ENCODE data around the gene CFAP65.

The CFAP65 gene

GRCh38 chr2:219024059-219024458, 17.3 kb downstream of the CFAP65 start:
- no peak for TF ChIP-seq NFRKB (IDR thresholded peaks at IDR 0.05)
- TF ChIP-seq CTBP1 (IDR thresholded peaks at IDR 0.05; ENCODE audit: borderline replicate concordance): no peak
- TF ChIP-seq ARNT (IDR thresholded peaks at IDR 0.05): no peak
- no peak for TF ChIP-seq HDGF (IDR thresholded peaks at IDR 0.05; ENCODE audit: borderline replicate concordance)
- ChIA-PET POLR2A (no interaction called here), CTCF (interaction anchor here (0.9 kb wide), 1 partner anchor 22 kb away, joined by 3 read pairs; no protein-coding TSS in a partner anchor)
- no peak for DNase-seq (ENCODE audit: extremely low spot score)

DNA sequence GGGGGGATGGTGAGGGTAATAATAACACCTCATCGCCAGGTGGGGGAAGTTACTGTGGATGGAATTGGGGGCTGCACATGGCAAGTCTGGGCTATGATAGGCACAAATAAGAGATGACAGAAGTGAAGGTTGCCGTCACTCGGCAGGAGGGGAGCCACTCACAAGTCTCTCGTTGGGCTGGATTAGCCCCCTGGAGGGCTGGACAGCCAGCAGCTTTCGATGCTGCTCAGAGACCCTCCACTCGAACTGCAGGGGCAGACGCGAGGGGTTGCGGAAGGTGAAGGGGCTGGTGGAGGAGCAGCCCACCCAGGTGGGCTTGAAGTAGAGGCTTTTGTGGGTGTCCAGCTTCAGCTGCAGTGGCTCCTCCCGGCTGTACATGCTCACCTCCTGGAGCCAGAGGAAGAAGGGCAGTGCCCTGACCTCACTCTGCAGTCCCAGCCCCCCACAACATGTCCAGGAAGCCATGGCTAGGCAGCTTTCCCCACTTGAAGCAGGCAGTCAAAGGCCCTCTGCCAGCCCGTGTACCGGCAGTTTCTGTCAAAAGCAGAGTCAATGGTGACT, 18.2 kb downstream of the CFAP65 start:
- ChIA-PET CTCF (no interaction called here), POLR2A (no interaction called here)
- DNase-seq (ENCODE audit: extremely low spot score): no peak
- TF ChIP-seq L3MBTL2 (conservative IDR thresholded peaks at IDR 0.05) (no peak), ELF4 (IDR thresholded peaks at IDR 0.05) (no peak), FOXA1 (IDR thresholded peaks at IDR 0.05) (no peak), TARDBP (IDR thresholded peaks at IDR 0.05) (no peak), FOXM1 (IDR thresholded peaks at IDR 0.05; ENCODE audit: borderline replicate concordance) (no peak), ZNF384 (IDR thresholded peaks at IDR 0.05) (no peak), SP1 (IDR thresholded peaks at IDR 0.05) (no peak), CTBP1 (IDR thresholded peaks at IDR 0.05; ENCODE audit: borderline replicate concordance) (no peak), HDGF (IDR thresholded peaks at IDR 0.05; ENCODE audit: borderline replicate concordance) (no peak), LEF1 (IDR thresholded peaks at IDR 0.05; ENCODE audit: borderline replicate concordance) (no peak), BHLHE40 (IDR thresholded peaks at IDR 0.05; ENCODE audit: borderline replicate concordance) (no peak)
- TF ChIP-seq, protein P1, sequence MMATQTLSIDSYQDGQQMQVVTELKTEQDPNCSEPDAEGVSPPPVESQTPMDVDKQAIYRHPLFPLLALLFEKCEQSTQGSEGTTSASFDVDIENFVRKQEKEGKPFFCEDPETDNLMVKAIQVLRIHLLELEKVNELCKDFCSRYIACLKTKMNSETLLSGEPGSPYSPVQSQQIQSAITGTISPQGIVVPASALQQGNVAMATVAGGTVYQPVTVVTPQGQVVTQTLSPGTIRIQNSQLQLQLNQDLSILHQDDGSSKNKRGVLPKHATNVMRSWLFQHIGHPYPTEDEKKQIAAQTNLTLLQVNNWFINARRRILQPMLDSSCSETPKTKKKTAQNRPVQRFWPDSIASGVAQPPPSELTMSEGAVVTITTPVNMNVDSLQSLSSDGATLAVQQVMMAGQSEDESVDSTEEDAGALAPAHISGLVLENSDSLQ (IDR thresholded peaks at IDR 0.05): no peak

- ChIA-PET CTCF (no interaction called here), POLR2A (no interaction called here)
- no peak for TF ChIP-seq TARDBP (IDR thresholded peaks at IDR 0.05)
- TF ChIP-seq SUZ12 (IDR thresholded peaks at IDR 0.05): no peak
- TF ChIP-seq SP1 (IDR thresholded peaks at IDR 0.05): no peak
- DNase-seq (ENCODE audit: extremely low spot score): no peak
Measured at GRCh38 chr2:219022616-219023015, 18.7 kb downstream of the CFAP65 start.

- CTCF ChIA-PET: interaction anchor here (2.0 kb wide), 1 partner anchor 8 kb away, joined by 10 read pairs; no protein-coding TSS in a partner anchor
- TF ChIP-seq HDGF (IDR thresholded peaks at IDR 0.05; ENCODE audit: borderline replicate concordance): no peak
- TF ChIP-seq CTBP1 (IDR thresholded peaks at IDR 0.05; ENCODE audit: borderline replicate concordance): no peak
- TF ChIP-seq FOXA1 (IDR thresholded peaks at IDR 0.05): no peak
- no peak for TF ChIP-seq NFRKB (IDR thresholded peaks at IDR 0.05)
- no peak for TF ChIP-seq LEF1 (IDR thresholded peaks at IDR 0.05; ENCODE audit: borderline replicate concordance)
- no peak for TF ChIP-seq FOXM1 (IDR thresholded peaks at IDR 0.05; ENCODE audit: borderline replicate concordance)
- no peak for TF ChIP-seq ELF4 (IDR thresholded peaks at IDR 0.05)
- TF ChIP-seq ARNT (IDR thresholded peaks at IDR 0.05): no peak
- no peak for TF ChIP-seq FOXK2 (IDR thresholded peaks at IDR 0.05)
- no peak for TF ChIP-seq SP1 (IDR thresholded peaks at IDR 0.05)
- no peak for TF ChIP-seq SUZ12 (IDR thresholded peaks at IDR 0.05)
- TF ChIP-seq, protein P1 (IDR thresholded peaks at IDR 0.05): no peak
- no peak for TF ChIP-seq ZNF384 (IDR thresholded peaks at IDR 0.05)
- POLR2A ChIA-PET: no interaction called here
- DNase-seq (ENCODE audit: extremely low spot score): no peak
Measured at GRCh38 chr2:219022041-219022440, 19.3 kb downstream of the CFAP65 start.

DNA sequence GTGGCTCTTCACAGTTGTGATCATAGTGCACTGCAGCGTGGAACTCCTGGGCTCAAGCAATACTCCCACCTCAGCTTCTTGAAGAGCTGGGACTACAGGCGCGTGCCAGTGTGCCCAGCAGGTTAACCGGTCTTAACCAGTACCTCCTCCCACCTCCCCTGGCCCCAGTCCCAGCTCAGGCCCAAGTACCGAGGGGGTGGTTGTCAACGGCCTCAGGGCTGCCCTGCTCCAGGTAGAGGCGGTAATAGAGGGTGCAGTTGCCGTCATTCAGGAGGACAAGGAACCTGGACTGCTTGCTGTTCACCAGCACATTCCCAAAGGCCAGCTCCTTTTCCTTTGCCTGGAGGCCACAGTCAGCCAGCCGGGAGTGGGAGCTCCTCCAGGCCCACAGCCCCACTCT, 19.7 kb downstream of the CFAP65 start:
- no peak for TF ChIP-seq FOXM1 (IDR thresholded peaks at IDR 0.05; ENCODE audit: borderline replicate concordance)
- TF ChIP-seq SUZ12 (IDR thresholded peaks at IDR 0.05): no peak
- TF ChIP-seq SP1 (IDR thresholded peaks at IDR 0.05): no peak
- no peak for TF ChIP-seq BHLHE40 (IDR thresholded peaks at IDR 0.05; ENCODE audit: borderline replicate concordance)
- TF ChIP-seq ARNT (IDR thresholded peaks at IDR 0.05): no peak
- TF ChIP-seq, protein P1 (IDR thresholded peaks at IDR 0.05): no peak
- no peak for TF ChIP-seq ELF4 (IDR thresholded peaks at IDR 0.05)
- TF ChIP-seq ZNF384 (IDR thresholded peaks at IDR 0.05): no peak
- no peak for TF ChIP-seq LEF1 (IDR thresholded peaks at IDR 0.05; ENCODE audit: borderline replicate concordance)
- TF ChIP-seq NFRKB (IDR thresholded peaks at IDR 0.05): no peak
- no peak for TF ChIP-seq TARDBP (IDR thresholded peaks at IDR 0.05)
- no peak for TF ChIP-seq FOXA1 (IDR thresholded peaks at IDR 0.05)
- TF ChIP-seq L3MBTL2 (conservative IDR thresholded peaks at IDR 0.05): no peak
- no peak for TF ChIP-seq HDGF (IDR thresholded peaks at IDR 0.05; ENCODE audit: borderline replicate concordance)
- TF ChIP-seq CTBP1 (IDR thresholded peaks at IDR 0.05; ENCODE audit: borderline replicate concordance): no peak
- no peak for TF ChIP-seq FOXK2 (IDR thresholded peaks at IDR 0.05)
- ChIA-PET POLR2A (no interaction called here), CTCF (interaction anchor here (2.0 kb wide), 1 partner anchor 8 kb away, joined by 10 read pairs; no protein-coding TSS in a partner anchor)
- DNase-seq (ENCODE audit: extremely low spot score): no peak

- ChIA-PET CTCF (interaction anchor here (2.0 kb wide), 1 partner anchor 9 kb away, joined by 10 read pairs; no protein-coding TSS in a partner anchor), POLR2A (no interaction called here)
- DNase-seq (ENCODE audit: extremely low spot score): no peak
- TF ChIP-seq ELF4 (IDR thresholded peaks at IDR 0.05): no peak
- TF ChIP-seq FOXM1 (IDR thresholded peaks at IDR 0.05; ENCODE audit: borderline replicate concordance): no peak
- no peak for TF ChIP-seq ARNT (IDR thresholded peaks at IDR 0.05)
- no peak for TF ChIP-seq L3MBTL2 (conservative IDR thresholded peaks at IDR 0.05)
- TF ChIP-seq FOXK2 (IDR thresholded peaks at IDR 0.05): no peak
- TF ChIP-seq SUZ12 (IDR thresholded peaks at IDR 0.05): no peak
- TF ChIP-seq FOXA1 (IDR thresholded peaks at IDR 0.05): no peak
Measured at GRCh38 chr2:219020604-219021365, 20.5 kb downstream of the CFAP65 start.
